Muscle layer of colon (tissue), 2 donors: ENCODE results near the gene SLPI.

Experiments used
- H3K27ac ChIP-seq: one replicate; pipeline ENCODE4 v1.7.0; 2013; ENCODE audit warnings: low read depth, mild to moderate bottlenecking, low read length, moderate library complexity
- H3K27me3 ChIP-seq, 2 donors: one replicate each; pipeline ENCODE4 v1.7.0; 2013; ENCODE audit warnings: low read length in 2 of 2, mild to moderate bottlenecking in 2 of 2; ENCODE audit not compliant: insufficient read depth in 2 of 2, control insufficient read depth in 1 of 2
- H3K36me3 ChIP-seq: one replicate; pipeline ENCODE4 v1.7.0; 2013; ENCODE audit warnings: mild to moderate bottlenecking, low read length; ENCODE audit not compliant: insufficient read depth
- H3K4me1 ChIP-seq: one replicate; pipeline ENCODE4 v1.7.0; 2013; ENCODE audit warnings: mild to moderate bottlenecking, low read length; ENCODE audit not compliant: insufficient read depth
- H3K4me3 ChIP-seq, 2 donors: one replicate each; pipeline ENCODE4 v1.7.0; 2013; ENCODE audit warnings: low read length in 2 of 2, low read depth in 1 of 2, mild to moderate bottlenecking in 1 of 2, moderate library complexity in 1 of 2
- H3K9ac ChIP-seq: one replicate; pipeline ENCODE4 v1.7.0; 2013; ENCODE audit warnings: low read length
- H3K9me3 ChIP-seq: one replicate; pipeline ENCODE4 v1.7.0; 2013; ENCODE audit warnings: mild to moderate bottlenecking, low read length
- donor health status: abdominal sarcoma.
- donor health status: Adenocarcinoma of cecum.

The SLPI gene

GRCh38 chr20:45291526-45291925, 37.2 kb upstream of the SLPI start:
- Histone ChIP-seq H3K4me3 (no peak overlapping the region), H3K27me3 (peaks cover 0 to 17% of the 10 kb centered on the region in 2 donors), H3K4me1 (peaks cover 12% of the 10 kb centered on the region), H3K27ac (no peak overlapping the region), H3K36me3 (no peaks in the 10 kb centered on the region), H3K9ac (no peak overlapping the region), H3K9me3 (no peaks in the 10 kb centered on the region)

GRCh38 chr20:45290677-45291355, 36.5 kb upstream of the SLPI start:
- H3K4me3 ChIP-seq: no peak overlapping the region
- peaks cover 0 to 17% of the 10 kb centered on the region in 2 donors for H3K27me3 ChIP-seq
- no peak overlapping the region for H3K27ac ChIP-seq
- no peaks in the 10 kb centered on the region for H3K9me3 ChIP-seq
- no peaks in the 10 kb centered on the region for H3K36me3 ChIP-seq
- peaks cover 12% of the 10 kb centered on the region for H3K4me1 ChIP-seq
- no peak overlapping the region for H3K9ac ChIP-seq

- Histone ChIP-seq H3K36me3 (no peaks in the 10 kb centered on the region), H3K4me1 (peaks cover 12% of the 10 kb centered on the region), H3K27ac (no peak overlapping the region), H3K4me3 (no peak overlapping the region), H3K27me3 (peaks cover 0 to 17% of the 10 kb centered on the region in 2 donors), H3K9me3 (no peaks in the 10 kb centered on the region), H3K9ac (no peak overlapping the region)
Measured at GRCh38 chr20:45289942-45290676, 35.7 kb upstream of the SLPI start.

GRCh38 chr20:45288860-45289259, 34.5 kb upstream of the SLPI start:
- Histone ChIP-seq H3K36me3 (no peaks in the 10 kb centered on the region), H3K4me1 (peaks cover 7% of the 10 kb centered on the region), H3K27ac (no peak overlapping the region), H3K4me3 (no peak overlapping the region), H3K9ac (no peak overlapping the region), H3K27me3 (peaks cover 0 to 12% of the 10 kb centered on the region in 2 donors), H3K9me3 (no peaks in the 10 kb centered on the region)

GRCh38 chr20:45288376-45288775, 34.0 kb upstream of the SLPI start:
- no peak overlapping the region for H3K9ac ChIP-seq
- H3K9me3 ChIP-seq: no peaks in the 10 kb centered on the region
- no peak overlapping the region for H3K4me3 ChIP-seq
- H3K27me3 ChIP-seq: peaks cover 0 to 7% of the 10 kb centered on the region in 2 donors
- H3K36me3 ChIP-seq: no peaks in the 10 kb centered on the region
- no peak overlapping the region for H3K27ac ChIP-seq
- peaks cover 6% of the 10 kb centered on the region for H3K4me1 ChIP-seq

- H3K9ac ChIP-seq: no peak overlapping the region
- H3K4me3 ChIP-seq: no peak overlapping the region
- no peaks in the 10 kb centered on the region for H3K9me3 ChIP-seq
Measured at GRCh38 chr20:45283551-45284057, 29.2 kb upstream of the SLPI start.

GRCh38 chr20:45282700-45283550, 28.6 kb upstream of the SLPI start:
- no peaks in the 10 kb centered on the region for H3K9me3 ChIP-seq
- no peaks in the 10 kb centered on the region for H3K36me3 ChIP-seq
- H3K27ac ChIP-seq: no peak overlapping the region
- no peaks in the 10 kb centered on the region for H3K4me1 ChIP-seq
- no peak overlapping the region for H3K4me3 ChIP-seq
- no peak overlapping the region for H3K9ac ChIP-seq
- peaks cover 0 to 9% of the 10 kb centered on the region in 2 donors for H3K27me3 ChIP-seq

More at GRCh38 chr20:45283551-45284057, 29.2 kb upstream of the SLPI start:
- Histone ChIP-seq H3K27ac (no peak overlapping the region), H3K36me3 (no peaks in the 10 kb centered on the region), H3K27me3 (peaks cover 0 to 9% of the 10 kb centered on the region in 2 donors), H3K4me1 (no peaks in the 10 kb centered on the region)

GRCh38 chr20:45279992-45280391, 25.6 kb upstream of the SLPI start:
- Histone ChIP-seq H3K4me1 (no peaks in the 10 kb centered on the region), H3K4me3 (no peak overlapping the region), H3K27ac (no peak overlapping the region), H3K9ac (no peak overlapping the region), H3K36me3 (no peaks in the 10 kb centered on the region), H3K27me3 (peaks cover 0 to 9% of the 10 kb centered on the region in 2 donors), H3K9me3 (no peaks in the 10 kb centered on the region)

GRCh38 chr20:45275338-45275737, 21.0 kb upstream of the SLPI start:
- Histone ChIP-seq H3K9ac (no peak overlapping the region), H3K4me3 (no peak overlapping the region), H3K36me3 (no peaks in the 10 kb centered on the region), H3K27me3 (peaks cover 0 to 1% of the 10 kb centered on the region in 2 donors), H3K4me1 (no peaks in the 10 kb centered on the region), H3K9me3 (no peaks in the 10 kb centered on the region), H3K27ac (no peak overlapping the region)

GRCh38 chr20:45269754-45270270, 15.4 kb upstream of the SLPI start:
- H3K9me3 ChIP-seq: no peaks in the 10 kb centered on the region
- no peak overlapping the region for H3K4me3 ChIP-seq
- H3K36me3 ChIP-seq: no peaks in the 10 kb centered on the region
- H3K27ac ChIP-seq: no peak overlapping the region
- peaks cover 0 to 6% of the 10 kb centered on the region in 2 donors for H3K27me3 ChIP-seq
- no peaks in the 10 kb centered on the region for H3K4me1 ChIP-seq
- H3K9ac ChIP-seq: no peak overlapping the region

GRCh38 chr20:45269056-45269455, 14.7 kb upstream of the SLPI start:
- Histone ChIP-seq H3K27me3 (peaks cover 0 to 6% of the 10 kb centered on the region in 2 donors), H3K4me1 (no peaks in the 10 kb centered on the region), H3K36me3 (no peaks in the 10 kb centered on the region), H3K4me3 (no peak overlapping the region), H3K27ac (no peak overlapping the region), H3K9me3 (no peaks in the 10 kb centered on the region), H3K9ac (no peak overlapping the region)
